HG03575 (cell line): ENCODE results near the gene ACSBG1.
"Not testable (repeated sequence)": the region's sequence is repeated elsewhere in the genome, so short reads cannot be mapped to it uniquely, and the experiment has no call there.

Experiments used
- ATAC-seq: cut with Tn5 transposase; IDR thresholded peaks from one replicate; pipeline ENCODE4 v1.9.1; 2021; ENCODE audit not compliant: unreplicated experiment, insufficient number of reproducible peaks, low FRiP score; ENCODE audit errors: extremely low read depth

The ACSBG1 gene

GRCh38 chr15:78256044-78256437, 21.7 kb upstream of the ACSBG1 start:
- no peak for ATAC-seq

- no peak for ATAC-seq
Measured at GRCh38 chr15:78255421-78256043, 21.2 kb upstream of the ACSBG1 start.

- ATAC-seq: no peak
Measured at GRCh38 chr15:78251136-78251535, 16.8 kb upstream of the ACSBG1 start.

- no peak for ATAC-seq
Measured at GRCh38 chr15:78249131-78249530, 14.8 kb upstream of the ACSBG1 start.

GRCh38 chr15:78247911-78248310, 13.5 kb upstream of the ACSBG1 start:
- ATAC-seq: no peak

- ATAC-seq: not testable (repeated sequence)
Measured at GRCh38 chr15:78245976-78246620, 11.7 kb upstream of the ACSBG1 start.

- ATAC-seq: not testable (repeated sequence)
Measured at GRCh38 chr15:78245392-78245791, 11.0 kb upstream of the ACSBG1 start.

GRCh38 chr15:78244893-78245292, 10.5 kb upstream of the ACSBG1 start:
- ATAC-seq: no peak

GRCh38 chr15:78244101-78244500, 9.7 kb upstream of the ACSBG1 start:
- no peak for ATAC-seq

GRCh38 chr15:78243491-78243941, 9.2 kb upstream of the ACSBG1 start:
- ATAC-seq: no peak

- no peak for ATAC-seq
Measured at GRCh38 chr15:78243058-78243457, 8.7 kb upstream of the ACSBG1 start.

GRCh38 chr15:78242128-78242527, 7.8 kb upstream of the ACSBG1 start:
- ATAC-seq: no peak

- no peak for ATAC-seq
Measured at GRCh38 chr15:78241017-78241416, 6.7 kb upstream of the ACSBG1 start.

- no peak for ATAC-seq
Measured at GRCh38 chr15:78239811-78240210, 5.4 kb upstream of the ACSBG1 start.

- ATAC-seq: no peak
Measured at GRCh38 chr15:78237146-78237545, 2.8 kb upstream of the ACSBG1 start.

GRCh38 chr15:78236491-78236890, 2.1 kb upstream of the ACSBG1 start:
- ATAC-seq: no peak

GRCh38 chr15:78233496-78233895, 869 bp downstream of the ACSBG1 start:
- ATAC-seq: no peak

- no peak for ATAC-seq
Measured at GRCh38 chr15:78232951-78233350, 1.4 kb downstream of the ACSBG1 start.

GRCh38 chr15:78229431-78230406, 4.6 kb downstream of the ACSBG1 start:
- ATAC-seq: no peak
